Small intestine (tissue), 7 donors: ENCODE results near the gene PRDM16. TPM values are rescaled to one million over a fixed set of nuclear protein-coding genes. Genes with fewer than 3 reads are reported as not detected.

ENCODE experiments used
- DNase-seq, 2 donors: peaks; one replicate each; pipeline versions ENCODE4 v3.0.0 to v3.0.0-alpha.2; 2013
- FAIRE-seq: peaks from 2 replicates; lab custom pipeline; 2012; peaks lifted over from hg19 to GRCh38; lab: Jason Lieb, UNC
- H3K27ac ChIP-seq, 3 donors: one replicate each; pipeline ENCODE4 v1.5.1; 2013; ENCODE audit warnings: low read length in 2 of 3, mild to moderate bottlenecking in 2 of 3, control low read depth in 1 of 3, inconsistent platforms in 1 of 3, low read depth in 1 of 3, moderate library complexity in 1 of 3
- H3K27me3 ChIP-seq, 3 donors: one replicate each; pipeline ENCODE4 v1.6.1; 2013; ENCODE audit warnings: low read length in 3 of 3, inconsistent platforms in 1 of 3; ENCODE audit not compliant: control insufficient read depth in 3 of 3, insufficient read depth in 3 of 3
- H3K36me3 ChIP-seq, 3 donors: one replicate each; pipeline ENCODE4 v1.6.1; 2013; ENCODE audit warnings: low read length in 3 of 3, inconsistent platforms in 1 of 3, low read depth in 1 of 3, mild to moderate bottlenecking in 1 of 3, moderate library complexity in 1 of 3; ENCODE audit not compliant: control insufficient read depth in 3 of 3, insufficient read depth in 2 of 3
- H3K4me1 ChIP-seq, 3 donors: one replicate each; pipeline ENCODE4 v1.6.1; 2013; ENCODE audit warnings: low read length in 2 of 3, inconsistent platforms in 1 of 3, low read depth in 1 of 3, mild to moderate bottlenecking in 1 of 3, moderate library complexity in 1 of 3; ENCODE audit not compliant: control insufficient read depth in 3 of 3, insufficient read depth in 2 of 3
- H3K4me3 ChIP-seq, 3 donors: one replicate each; pipeline ENCODE4 v1.5.1; 2013; ENCODE audit warnings: low read length in 3 of 3, control low read depth in 1 of 3, inconsistent platforms in 1 of 3, low read depth in 1 of 3, mild to moderate bottlenecking in 1 of 3, moderate library complexity in 1 of 3
- H3K9me3 ChIP-seq, 2 donors: one replicate each; pipeline ENCODE4 v1.6.1; 2013; ENCODE audit warnings: low read depth in 1 of 2, low read length in 1 of 2; ENCODE audit not compliant: control insufficient read depth in 2 of 2, insufficient read depth in 1 of 2
- WGBS, 3 donors: extraction: QIAGEN DNeasy Blood & Tissue Kit; methylation state at CpG; one replicate each; pipeline ENCODE4 v1.1.7; 2013; 5-methylcytosine and 5-hydroxymethylcytosine counted together
- polyA plus RNA-seq, 4 donors: library from polyadenylated mRNA; stranded (reverse) in 3 of 4; unstranded in 1 of 4; fragments of 200-250 nt in 3 of 4; fragments of 120-200 nt in 1 of 4; gene quantifications; one replicate each; pipeline versions ENCODE4 v1.2.1 to v1.2.3, GENCODE V29; 2013
- donor health status: healthy with polysubstance abuse.
- donor health status: control.
- donor health status: control.
- donor health status: Bipolar disorder and iron deficiency.
- donor health status: healthy.

Gene PRDM16
- polyA plus RNA-seq, 4 donors = 5.4 to 11.4 (median 8.2) TPM

DNA sequence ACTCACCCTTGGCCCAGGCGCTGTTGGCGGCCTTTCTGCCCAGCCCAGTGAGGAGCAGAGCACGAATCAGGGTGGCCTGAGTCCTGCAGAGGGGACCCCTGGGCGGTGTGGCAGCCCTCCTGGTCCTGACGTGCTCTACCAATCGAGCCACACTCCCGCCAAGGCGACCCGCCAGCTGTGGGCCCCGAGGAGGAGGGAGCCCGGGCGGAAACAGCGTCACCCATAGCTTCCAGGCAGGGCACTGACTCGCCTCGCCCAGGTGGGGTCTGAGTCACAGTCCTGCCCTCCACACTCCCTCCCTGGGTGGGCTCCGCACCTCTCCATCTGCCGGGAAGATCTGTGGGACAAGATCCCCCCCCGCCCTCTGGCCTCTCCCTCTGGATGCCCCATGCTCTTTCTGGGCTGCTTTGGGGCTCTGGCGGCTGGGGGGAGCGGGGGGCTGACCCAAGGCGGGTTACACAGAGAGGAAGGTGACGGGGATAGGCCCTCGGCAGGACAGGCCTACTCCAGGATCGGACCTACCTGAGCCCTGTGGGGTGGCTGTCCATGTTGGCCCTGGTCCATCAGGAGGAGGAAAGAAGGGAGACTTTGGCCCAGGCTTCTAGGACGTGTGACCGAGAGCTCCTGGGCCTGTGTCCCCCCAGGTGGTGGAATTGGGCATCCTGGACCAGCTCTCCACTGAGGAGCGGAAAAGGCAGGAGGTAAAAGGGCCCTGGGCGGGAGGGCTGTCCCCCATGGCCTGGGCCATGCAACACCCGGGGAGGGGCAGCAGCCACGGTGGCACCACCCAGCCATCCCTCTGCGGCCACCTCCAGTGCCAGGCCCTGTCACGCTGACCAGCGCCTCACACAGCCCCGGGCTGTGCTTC, 399.5 kb downstream of the PRDM16 start:
- H3K36me3 ChIP-seq = peaks cover 3 to 97% (median 9%) of the 10 kb centered on the region in 3 donors
- H3K9me3 ChIP-seq = no peaks in the 10 kb centered on the region
- no peak overlapping the region for H3K4me3 ChIP-seq
- no peak overlapping the region for H3K27ac ChIP-seq
- no peaks in the 10 kb centered on the region for H3K27me3 ChIP-seq
- FAIRE-seq = no peak
- no peak for DNase-seq
- WGBS, 3 donors = 82 to 87% (median 83%) methylated on average over 27 to 34 of the region's 34 CpGs
- H3K4me1 ChIP-seq = peaks cover 0 to 16% (median 0%) of the 10 kb centered on the region in 3 donors

DNA sequence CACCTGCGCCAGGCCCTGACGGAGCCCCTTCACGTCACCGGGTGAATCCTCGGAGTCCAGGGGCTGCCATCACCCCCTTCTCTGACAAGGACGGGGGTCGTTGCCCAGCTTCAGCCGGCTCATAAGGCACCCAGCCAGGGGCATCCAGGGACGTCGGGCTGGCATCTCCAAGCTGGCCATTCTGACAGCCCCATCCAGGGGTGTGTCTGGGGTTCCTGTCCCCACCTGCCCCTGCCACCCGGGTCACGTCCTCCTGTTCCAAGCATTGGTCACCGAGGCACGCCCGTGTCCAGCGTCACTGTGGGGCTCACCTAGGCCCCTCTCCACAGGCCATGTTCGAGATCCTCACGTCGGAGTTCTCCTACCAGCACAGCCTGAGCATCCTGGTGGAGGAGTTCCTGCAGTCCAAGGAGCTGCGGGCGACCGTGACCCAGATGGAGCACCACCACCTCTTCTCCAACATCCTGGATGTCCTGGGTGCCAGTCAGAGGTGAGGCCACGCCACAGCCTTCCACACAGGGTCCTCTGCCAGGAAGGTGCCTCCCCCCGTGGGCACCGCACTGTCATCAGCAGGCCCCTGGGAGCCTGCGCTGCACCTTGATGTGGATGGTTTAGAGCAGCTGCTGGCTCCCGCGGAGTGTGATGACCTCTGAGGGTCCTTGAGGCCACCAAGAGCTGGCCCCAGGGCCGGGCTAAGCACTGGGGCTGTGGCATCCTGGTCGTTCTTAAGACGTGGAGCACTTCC, 400.3 kb downstream of the PRDM16 start:
- Histone ChIP-seq H3K9me3 (no peaks in the 10 kb centered on the region), H3K4me3 (no peak overlapping the region), H3K27me3 (no peaks in the 10 kb centered on the region), H3K4me1 (peaks cover 0 to 16% (median 0%) of the 10 kb centered on the region in 3 donors), H3K36me3 (peaks cover 3 to 97% (median 12%) of the 10 kb centered on the region in 3 donors), H3K27ac (no peak overlapping the region)
- DNase-seq (no peak), FAIRE-seq (no peak)
- WGBS, 3 donors = 93 to 94% (median 94%) methylated on average over 27 to 31 of the region's 31 CpGs

DNA sequence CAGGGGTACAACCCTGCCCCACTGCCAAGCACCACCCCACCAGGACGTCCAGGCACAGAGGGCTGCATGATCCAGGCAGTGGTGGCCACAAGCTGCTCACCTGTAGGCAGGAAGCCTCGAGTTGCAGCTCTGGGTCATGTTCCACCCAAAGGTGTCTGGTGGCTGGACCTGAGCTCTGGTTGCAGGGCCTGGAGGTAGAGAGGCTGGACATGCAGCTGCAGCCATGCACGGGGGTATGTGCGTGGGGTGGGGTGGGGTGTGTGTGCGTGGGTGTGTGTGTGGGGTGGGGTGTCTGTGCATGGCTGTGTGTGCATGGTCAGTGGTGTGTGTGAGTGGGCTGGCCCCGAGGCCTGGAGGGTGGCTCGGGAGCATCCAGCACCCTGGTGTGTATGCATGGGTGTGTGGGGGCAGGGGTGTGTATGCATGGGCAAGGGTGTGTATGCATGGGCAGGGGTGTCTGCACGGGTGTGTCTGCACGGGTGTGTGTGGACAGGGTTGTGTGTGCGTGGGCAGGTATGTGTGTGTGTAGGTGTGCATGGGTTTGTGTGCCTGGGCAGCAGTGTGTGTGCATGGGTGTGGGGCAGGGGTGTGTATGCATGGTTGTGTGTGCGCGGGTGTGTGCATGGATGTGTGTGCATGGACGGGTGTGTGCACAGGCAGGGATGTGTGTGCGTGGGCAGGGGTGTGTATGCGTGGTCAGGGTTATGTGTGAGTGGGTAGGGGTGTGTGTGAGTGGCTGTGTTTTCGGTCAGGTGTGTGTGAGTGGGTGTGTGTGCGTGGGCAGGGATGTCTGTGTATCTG, 401.0 kb downstream of the PRDM16 start:
- H3K36me3 ChIP-seq = peaks cover 2 to 93% (median 12%) of the 10 kb centered on the region in 3 donors
- WGBS, 3 donors = 84 to 88% (median 85%) methylated on average over 15 to 17 of the region's 17 CpGs
- no peaks in the 10 kb centered on the region for H3K9me3 ChIP-seq
- H3K4me1 ChIP-seq = peaks cover 0 to 16% (median 0%) of the 10 kb centered on the region in 3 donors
- no peak for FAIRE-seq
- DNase-seq = no peak
- H3K4me3 ChIP-seq = no peak overlapping the region
- H3K27ac ChIP-seq = no peak overlapping the region
- H3K27me3 ChIP-seq = no peaks in the 10 kb centered on the region

DNA sequence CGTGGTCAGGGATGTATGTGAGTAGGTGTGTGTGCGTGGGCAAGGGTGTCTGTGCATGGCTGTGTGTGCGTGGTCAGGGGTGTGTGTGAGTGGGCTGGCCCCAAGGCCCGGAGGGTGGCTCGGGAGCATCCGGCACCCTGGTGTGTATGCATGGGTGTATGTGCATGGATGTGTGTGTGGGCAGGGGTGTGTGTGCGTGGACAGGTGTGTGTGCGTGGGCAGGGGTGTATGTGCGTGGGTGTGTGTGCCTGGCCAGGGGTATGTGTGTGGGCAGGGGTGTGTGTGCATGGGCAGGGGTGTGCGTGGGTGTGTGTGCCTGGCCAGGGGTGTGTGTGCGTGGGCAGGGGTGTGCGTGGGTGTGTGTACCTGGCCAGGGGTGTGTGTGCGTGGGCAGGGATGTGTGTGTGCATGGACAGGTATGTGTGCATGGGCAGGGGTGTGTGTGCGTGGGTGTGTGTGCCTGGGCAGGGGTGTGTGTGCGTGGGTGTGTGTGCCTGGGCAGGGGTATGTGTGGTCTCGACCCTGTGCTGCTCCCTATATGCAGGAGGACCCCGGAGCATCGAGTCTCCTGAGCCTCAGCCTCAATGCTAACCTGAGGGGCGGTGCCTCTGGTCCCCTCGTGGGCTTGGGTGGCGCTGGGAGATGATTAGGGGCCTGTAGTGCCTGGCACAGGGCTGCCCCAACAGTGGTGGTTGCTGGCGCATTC, 401.8 kb downstream of the PRDM16 start:
- Histone ChIP-seq H3K27ac (peak overlapping the region in 1 of 3 donors; percentile 44), H3K4me1 (peaks cover 0 to 16% (median 0%) of the 10 kb centered on the region in 3 donors), H3K27me3 (no peaks in the 10 kb centered on the region), H3K4me3 (no peak overlapping the region), H3K9me3 (no peaks in the 10 kb centered on the region), H3K36me3 (peaks cover 2 to 89% (median 12%) of the 10 kb centered on the region in 3 donors)
- DNase-seq = no peak
- WGBS, 3 donors = 83 to 88% (median 86%) methylated on average over 22 of the region's 22 CpGs
- FAIRE-seq = no peak

DNA sequence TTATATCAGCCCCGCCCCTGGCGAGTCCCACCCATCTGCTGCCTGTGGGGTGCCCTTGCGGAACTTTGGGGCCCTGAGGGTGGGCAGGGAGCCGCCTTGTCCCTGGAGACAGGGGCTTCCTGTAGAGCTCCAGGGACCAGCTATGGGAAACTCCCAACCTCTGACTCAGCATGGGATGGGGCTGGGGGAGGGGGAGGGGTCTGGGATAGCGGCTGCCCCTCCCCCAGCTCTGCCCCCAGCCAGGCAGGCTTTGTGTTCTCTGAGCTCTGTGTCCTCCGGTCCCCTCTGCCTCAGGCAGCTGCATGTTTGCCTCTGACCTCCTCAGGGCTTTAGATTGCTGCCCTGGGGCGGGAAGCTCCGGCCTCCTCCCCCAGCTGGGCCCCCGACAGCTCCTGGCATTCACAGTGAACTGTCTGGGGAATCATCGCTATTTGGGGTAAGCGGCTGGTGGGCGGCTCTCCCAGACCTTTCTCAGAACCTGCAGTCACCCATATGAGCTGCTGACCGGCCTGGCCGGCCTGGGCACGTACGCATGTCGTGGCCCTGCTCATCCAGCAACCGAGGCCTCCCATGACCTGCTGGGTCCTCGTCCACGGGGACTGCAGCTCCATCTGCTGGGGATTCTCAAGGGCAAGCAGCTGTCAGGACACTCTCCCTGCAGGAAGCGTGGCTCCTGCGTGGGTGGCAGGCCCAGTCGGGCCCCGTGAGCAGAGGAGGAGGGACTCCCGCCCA, 402.5 kb downstream of the PRDM16 start:
- no peak for FAIRE-seq
- DNase-seq = peak; percentile 20 to 69
- peak overlapping the region in 1 of 3 donors; percentile 44 for H3K27ac ChIP-seq
- H3K4me3 ChIP-seq = no peak overlapping the region
- 49 to 69% (median 68%) methylated on average over 22 to 25 of the region's 25 CpGs for WGBS, 3 donors
- peaks cover 0 to 16% (median 0%) of the 10 kb centered on the region in 3 donors for H3K4me1 ChIP-seq
- peaks cover 2 to 89% (median 12%) of the 10 kb centered on the region in 3 donors for H3K36me3 ChIP-seq
- H3K9me3 ChIP-seq = no peaks in the 10 kb centered on the region
- no peaks in the 10 kb centered on the region for H3K27me3 ChIP-seq

DNA sequence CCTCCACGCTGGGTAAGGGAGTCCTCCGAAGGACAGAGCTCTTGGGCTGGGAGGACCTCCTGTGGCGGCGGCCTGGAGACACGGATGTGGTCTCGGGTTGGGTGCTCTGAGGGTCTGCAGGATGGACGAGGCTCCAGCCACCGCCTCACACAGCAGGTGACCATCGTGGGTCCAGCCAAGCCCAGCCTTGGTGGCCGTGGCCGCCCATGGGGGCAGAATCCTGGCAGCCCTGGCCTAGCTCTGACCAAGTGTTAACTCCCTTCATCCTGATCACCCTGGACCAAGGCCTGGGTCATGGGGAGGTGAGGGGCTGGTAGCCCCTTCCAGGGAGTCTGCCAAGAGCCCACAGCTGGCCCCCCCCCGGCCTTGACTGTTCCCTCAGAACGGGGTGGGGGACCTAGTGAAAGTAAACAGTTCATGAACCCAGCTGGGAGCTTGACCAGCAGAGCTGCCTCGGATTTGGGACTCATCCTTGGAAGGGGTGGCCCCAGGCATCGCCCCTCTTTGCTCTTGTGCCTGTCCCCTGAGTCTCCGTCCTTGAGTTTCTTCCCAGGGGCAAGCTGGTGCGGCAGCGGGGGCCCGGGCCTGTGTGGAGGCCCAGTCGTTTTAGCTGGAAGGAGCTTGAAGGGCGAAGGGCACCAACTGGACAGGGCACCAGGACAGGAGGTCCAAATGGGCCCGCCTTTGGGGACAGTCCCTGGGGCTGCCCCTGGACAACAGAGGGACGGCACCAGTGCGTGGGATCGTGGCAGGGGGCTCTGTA, 403.3 kb downstream of the PRDM16 start:
- peaks cover 2 to 83% (median 7%) of the 10 kb centered on the region in 3 donors for H3K36me3 ChIP-seq
- peaks cover 0 to 16% (median 0%) of the 10 kb centered on the region in 3 donors for H3K4me1 ChIP-seq
- H3K9me3 ChIP-seq = no peaks in the 10 kb centered on the region
- DNase-seq = no peak
- H3K4me3 ChIP-seq = no peak overlapping the region
- no peak for FAIRE-seq
- WGBS, 3 donors = 75 to 78% (median 75%) methylated on average over 21 to 25 of the region's 25 CpGs
- no peak overlapping the region for H3K27ac ChIP-seq
- no peaks in the 10 kb centered on the region for H3K27me3 ChIP-seq

DNA sequence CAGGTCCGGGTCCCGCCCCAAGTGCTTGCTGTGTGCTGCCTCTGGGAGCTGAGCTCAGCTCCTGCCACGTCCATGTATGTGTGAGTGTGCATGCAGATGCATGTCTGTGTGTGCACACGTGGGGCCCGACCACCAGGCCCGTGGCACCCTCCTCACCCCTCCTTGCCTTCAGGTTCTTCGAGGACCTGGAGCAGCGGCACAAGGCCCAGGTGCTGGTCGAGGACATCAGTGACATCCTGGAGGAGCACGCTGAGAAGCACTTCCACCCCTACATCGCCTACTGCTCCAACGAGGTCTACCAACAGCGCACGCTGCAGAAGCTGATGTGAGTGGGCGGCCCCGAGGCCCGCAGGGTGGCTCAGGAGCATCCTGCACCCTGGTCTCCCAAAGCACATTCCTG, 403.9 kb downstream of the PRDM16 start:
- Histone ChIP-seq H3K4me1 (peaks cover 0 to 16% (median 0%) of the 10 kb centered on the region in 3 donors), H3K27ac (no peak overlapping the region), H3K4me3 (no peak overlapping the region), H3K36me3 (peaks cover 2 to 83% (median 7%) of the 10 kb centered on the region in 3 donors), H3K9me3 (no peaks in the 10 kb centered on the region), H3K27me3 (no peaks in the 10 kb centered on the region)
- DNase-seq (no peak), FAIRE-seq (no peak)
- 87 to 92% (median 90%) methylated on average over 16 to 17 of the region's 17 CpGs for WGBS, 3 donors
